Fibroblast of skin of abdomen (primary cell): ENCODE results near the gene CHRNA10.

ENCODE experiments used
- DNase-seq: peaks from one replicate; pipeline ENCODE4 v3.0.0-alpha.2; 2013

The CHRNA10 gene

DNA sequence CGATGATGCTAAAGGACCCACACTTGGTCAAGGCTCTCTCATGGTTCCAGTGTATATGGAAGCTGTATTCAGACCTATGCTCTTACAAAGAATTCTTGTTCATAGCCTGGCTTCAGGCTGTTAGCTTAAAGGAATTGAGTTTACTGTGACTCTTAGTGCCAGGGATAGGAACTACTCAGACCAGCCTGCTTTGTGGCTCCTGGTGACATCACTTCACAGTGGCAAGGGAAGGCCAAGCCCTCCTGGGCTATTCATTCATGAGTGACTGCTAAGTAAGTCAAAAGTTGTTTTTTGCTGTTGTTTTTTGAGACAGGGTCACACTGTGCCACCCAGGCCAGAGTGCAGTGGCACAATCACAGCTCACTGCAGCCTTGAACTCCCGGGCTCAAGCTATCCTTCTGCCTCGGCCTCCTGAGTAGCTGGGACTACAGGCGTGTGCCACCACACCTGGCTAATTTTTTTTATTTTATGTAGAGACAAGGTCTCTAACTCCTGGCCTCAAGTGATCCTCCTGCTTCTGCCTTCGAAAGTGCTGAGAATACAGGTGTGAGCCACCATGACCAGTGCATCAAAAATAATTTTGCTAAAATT is 39.0 kb downstream of the CHRNA10 start:
- no peak for DNase-seq

DNA sequence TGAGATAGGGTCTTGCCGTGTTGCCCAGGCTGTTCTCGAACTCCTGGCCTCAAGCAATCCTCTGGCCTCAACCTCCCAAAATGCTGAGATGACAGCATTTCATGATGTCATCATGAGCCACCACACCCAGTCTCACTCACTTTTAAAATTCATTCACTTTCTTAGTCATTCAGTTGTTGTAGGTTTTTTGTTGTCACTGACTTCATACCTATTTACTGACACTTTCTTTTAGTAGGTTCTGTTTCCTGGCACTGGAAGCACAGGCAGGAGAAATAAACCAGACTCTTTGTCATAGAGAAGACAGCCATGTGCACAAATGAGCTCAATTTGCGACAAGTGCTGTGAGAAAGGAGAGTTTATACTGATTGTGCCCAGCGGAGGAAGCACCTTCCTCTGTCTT is 39.9 kb downstream of the CHRNA10 start:
- DNase-seq, result no peak

DNA sequence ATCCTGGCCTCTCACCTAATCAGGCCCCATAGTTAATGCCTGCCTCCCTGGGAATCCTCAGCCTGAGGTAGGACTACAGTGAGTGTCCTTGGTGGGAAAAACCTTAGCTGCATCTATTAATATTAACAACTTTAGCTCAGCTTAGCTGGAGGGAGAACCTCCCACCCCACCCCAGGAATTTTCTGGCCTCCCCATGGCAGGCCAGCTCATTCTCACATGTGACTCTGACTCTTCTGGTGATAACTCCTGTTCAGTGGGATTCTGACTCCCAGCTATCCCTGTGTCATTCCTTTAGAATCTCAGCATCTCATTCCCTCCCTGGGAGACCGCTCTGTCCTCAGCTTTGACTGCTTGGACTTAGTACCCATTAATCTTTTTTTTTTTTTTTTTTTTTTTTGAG is 43.9 kb downstream of the CHRNA10 start:
- peak; percentile 65 for DNase-seq

DNA sequence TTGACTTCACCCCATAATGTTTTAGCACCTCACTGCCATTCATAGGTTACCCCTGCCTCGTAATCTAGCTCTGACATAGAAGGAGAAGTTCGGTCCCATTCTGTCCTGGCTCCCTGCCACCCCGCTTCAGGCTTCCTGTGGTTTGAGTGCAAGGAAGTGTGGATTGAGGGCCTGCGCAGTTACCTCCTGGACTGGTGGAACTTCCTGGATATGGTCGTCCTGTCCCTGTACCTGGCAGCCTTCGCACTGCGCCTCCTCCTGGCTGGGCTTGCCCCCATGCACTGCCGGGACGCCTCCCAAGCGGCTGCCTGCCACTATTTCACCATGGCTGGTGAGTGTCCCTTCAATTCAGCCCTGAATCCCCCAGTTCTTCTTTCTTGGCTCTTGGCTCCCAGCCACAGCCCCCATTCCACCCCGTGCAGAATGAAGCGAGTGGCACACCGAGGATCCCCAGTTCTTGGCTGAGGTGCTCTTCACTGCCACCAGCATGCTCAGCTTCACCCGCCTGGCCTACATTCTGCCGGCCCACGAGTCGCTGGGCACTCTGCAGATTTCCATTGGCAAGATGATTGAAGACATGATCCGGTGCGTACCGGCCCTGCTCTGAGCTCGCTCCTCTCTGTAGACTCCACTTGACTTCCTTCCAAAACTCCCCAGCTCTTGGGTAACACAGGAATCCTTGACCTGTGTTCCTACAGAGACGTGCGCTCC is 44.8 kb downstream of the CHRNA10 start:
- DNase-seq, result no peak

DNA sequence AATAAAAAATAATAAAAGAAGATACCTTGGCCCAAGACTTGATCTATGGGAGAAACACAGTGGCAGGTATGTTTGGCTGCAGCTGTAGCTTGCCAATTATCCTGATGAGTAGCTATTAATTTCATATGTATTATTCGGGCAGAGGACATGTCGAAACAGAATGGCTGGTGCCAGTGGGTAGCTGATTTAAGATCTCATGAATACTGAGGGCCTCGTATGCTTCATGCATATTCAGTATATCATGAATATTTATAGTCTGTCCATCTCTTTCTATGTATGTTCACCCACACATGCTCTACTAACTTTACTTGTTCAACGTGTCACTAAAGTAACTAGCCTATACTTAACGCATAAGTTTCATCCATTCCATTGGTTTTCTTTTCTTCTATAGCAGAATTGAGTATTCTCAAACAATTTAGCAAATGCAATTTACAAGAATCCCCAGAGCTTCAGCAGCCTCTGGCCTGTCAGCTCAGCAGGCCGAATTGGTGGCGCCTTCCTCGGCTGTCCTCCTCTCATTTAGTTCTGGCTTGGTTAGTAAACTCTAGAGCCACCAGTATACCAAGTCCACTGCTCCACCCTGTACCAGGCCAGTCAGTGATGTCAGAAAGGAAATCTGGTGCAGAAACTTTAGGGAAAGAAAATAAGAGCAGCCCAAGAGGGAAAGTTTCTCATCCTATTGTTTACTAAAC is 47.3 kb downstream of the CHRNA10 start:
- DNase-seq, result no peak

DNA sequence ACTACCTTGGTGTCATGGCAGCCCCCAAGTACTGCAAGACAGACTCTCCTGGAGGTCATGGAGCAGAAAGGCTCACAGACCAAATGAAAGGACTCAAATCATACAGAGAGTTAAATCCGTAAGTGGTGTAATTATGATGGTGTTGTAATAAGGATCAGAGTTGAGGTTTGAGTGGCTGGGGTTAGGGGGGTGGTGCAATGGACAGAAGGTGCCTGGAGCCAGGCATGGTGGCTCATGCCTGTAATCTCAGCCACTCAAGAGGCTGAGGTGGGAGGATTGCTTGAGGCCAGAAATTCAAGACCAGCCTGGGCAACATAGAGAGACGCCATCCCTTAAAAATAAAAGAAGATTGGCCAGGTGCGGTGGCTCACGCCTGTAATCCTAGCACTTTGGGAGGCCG is 48.1 kb downstream of the CHRNA10 start:
- DNase-seq, result no peak

DNA sequence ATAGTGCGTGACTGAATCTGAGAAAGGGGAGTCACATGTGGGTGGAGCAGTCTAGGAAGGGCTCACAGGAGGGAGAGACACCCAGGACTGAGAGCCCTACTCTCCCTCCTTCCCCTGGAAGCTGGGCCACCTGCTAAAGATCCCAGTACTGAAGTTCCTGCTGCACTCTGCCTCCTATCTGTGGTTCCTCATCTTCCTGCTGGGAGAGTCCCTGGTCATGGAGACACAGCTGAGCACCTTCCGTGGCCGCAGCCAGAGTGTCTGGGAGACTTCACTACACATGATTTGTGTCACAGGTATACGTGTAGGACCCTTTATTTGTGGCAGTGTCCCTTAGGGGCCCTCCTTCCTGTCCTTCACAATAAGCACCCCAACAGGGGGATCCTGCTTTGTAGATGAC is 48.7 kb downstream of the CHRNA10 start:
- no peak for DNase-seq

DNA sequence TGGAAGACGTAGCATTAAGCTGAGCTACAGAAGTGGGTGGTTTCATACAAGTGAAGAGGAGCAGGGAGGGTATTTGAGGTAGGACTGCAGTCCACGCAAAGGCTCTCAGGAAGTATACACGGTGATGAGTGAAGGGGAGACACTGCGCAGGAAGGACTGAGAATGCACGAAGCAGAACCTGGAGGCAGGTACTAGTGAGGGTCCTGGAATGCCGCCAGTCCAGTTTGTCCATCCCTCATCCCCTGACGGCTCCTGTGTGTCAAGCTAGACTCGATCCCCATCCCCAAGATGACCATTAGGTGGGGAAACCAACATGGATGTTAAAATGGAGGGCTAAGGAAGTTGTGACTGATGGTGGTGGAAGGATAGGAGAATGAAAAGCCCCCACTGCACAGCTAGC is 53.2 kb downstream of the CHRNA10 start:
- no peak for DNase-seq

DNA sequence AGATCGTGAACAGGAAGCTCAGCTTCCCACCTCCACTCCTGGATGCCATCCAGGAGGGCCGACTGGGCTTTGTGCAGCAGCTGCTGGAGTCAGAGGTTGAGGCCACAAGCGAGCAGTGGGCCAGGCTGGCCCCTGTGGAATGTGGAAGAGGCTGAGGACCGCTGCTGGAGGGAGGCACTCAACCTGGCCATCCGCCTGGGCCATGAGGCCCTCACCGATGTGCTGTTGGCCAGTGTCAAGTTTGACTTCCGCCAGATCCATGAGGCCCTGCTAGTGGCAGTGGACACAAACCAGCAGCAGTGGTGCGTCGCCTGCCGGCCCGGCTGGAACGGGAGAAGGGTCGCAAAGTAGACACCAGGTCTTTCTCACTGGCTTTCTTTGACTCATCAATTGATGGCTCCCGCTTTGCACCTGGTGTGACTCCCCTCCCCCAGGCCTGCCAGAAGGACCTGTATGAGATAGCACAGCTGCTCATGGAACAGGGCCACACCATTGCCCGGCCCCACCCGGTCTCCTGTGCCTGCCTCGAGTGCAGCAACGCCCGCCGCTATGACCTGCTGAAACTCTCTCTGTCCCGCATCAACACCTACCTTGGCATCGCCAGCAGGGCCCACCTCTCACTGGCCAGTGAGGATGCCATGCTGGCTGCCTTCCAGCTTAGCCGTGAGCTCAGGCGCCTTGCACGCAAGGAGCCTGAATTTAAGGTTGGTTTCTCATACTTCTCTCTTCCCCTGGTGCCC is 54.3 kb downstream of the CHRNA10 start:
- no peak for DNase-seq

DNA sequence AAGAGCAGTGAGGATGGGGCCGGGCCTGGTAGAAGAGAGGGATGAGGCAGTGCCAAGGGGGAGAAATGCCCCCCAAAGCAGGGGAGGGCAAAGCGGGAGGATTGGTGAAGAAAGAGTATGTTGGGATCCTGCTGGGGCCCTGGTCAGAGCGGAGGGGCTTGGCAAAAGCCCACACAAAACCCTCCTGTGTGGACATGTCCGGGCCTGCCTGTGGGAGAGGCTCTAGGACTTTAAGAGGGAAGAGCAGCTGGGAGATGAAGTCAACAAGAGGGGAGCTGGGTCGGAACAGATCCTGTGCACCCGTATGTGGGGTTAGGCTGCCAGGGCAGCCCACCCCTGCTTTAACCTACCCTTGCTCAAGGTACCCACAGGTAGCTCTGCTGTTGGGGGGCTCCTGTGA is 55.2 kb downstream of the CHRNA10 start:
- no peak for DNase-seq
